HG02623 (cell line): Measurements from ENCODE around the gene SPAG16.

ENCODE experiments used
- ATAC-seq: cut with Tn5 transposase; IDR thresholded peaks from one replicate; pipeline ENCODE4 v1.9.1; 2021; ENCODE audit warnings: moderate library complexity; ENCODE audit not compliant: unreplicated experiment

Gene SPAG16

DNA sequence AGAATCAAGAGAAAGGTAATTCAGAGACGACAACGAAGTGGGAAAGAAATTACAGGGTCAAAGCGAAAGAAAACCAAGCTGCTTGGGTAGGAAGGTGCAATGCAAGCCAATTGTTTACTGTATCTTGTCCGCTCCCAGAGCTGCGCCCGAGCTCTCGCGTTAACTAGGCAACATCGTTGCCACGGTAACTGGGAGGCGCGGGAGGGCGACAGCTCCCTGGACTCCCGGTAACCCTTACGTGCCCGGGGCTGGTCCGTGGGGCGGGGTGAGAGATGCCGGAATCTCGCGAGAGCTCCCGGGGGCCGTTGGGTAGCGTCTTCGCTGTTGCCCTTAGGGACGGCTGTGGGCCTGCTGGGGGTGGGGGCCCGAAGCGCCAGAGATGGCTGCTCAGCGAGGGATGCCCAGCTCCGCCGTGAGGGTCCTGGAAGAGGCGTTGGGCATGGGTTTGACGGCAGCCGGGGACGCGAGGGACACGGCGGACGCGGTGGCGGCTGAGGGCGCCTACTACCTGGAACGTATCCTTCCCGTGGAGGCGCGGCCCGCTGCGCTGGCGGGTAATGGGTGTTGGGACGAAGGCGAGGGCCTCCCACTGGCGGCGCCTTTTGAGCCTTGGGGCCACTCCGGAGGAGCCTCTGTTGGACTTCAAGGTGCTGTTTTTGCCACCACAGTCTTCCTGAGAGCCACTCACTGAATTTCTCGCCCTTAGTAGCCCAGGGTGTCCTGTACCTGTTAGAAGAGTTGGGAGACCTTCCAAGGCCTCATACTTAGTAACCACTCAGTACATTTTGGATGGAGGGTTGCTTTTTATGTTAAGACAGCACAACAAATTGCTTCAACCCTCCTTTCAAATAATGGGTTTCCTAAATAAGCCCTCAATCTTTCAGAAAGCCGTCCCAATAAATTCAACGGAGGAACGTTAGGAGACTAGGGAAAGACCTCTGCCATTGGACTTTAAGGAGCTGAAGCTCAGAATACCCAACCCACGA lies at the start of gene SPAG16:
Gene SPAG16, plus strand, starts transcription at position 360 of the 986 bp plus-strand sequence.
- peak; percentile 99 for ATAC-seq

GRCh38 chr2:213234641-213235040 lies 49.6 kb upstream of the SPAG16 start:
- ATAC-seq: no peak

DNA sequence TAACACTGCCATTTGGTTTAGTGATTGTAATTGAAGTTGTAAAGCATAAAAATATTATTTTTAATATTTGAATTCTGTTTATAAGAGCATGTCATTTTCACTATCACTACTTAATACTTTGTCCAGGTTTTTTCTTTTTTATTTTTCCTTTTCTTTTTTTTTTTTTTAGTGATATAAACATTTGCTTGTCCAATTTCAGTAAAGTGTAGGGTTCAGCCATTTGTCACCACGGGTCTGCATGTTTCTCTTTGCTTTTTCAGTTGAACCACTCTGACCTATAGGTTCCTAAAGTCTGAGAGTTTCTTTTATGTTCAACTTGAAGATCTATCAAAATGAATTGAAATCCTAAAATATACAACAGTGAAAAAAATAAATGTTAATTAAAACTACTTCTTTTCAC lies 48.5 kb upstream of the SPAG16 start:
- ATAC-seq: no peak

GRCh38 chr2:213237251-213237650 lies 47.0 kb upstream of the SPAG16 start:
- no peak for ATAC-seq

DNA sequence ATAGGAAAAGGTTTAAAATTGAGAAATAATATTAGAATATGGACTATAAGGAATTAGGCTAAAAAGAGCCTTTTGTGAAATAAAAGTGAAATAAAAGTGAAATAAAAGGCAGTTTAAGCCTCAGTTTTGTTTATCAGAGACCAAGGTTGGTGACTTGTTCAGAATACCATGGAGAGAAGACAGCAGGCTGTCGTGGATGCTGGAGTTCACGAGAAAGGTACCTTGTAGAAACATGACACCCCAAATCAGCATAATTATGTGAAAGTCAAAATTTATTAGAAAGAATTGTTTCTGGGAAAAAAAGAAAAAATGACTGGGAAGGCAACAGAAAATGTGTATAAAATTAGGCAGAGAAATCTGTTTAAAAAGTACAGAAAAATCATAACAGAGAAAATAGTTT lies 46.5 kb upstream of the SPAG16 start:
- no peak for ATAC-seq

DNA sequence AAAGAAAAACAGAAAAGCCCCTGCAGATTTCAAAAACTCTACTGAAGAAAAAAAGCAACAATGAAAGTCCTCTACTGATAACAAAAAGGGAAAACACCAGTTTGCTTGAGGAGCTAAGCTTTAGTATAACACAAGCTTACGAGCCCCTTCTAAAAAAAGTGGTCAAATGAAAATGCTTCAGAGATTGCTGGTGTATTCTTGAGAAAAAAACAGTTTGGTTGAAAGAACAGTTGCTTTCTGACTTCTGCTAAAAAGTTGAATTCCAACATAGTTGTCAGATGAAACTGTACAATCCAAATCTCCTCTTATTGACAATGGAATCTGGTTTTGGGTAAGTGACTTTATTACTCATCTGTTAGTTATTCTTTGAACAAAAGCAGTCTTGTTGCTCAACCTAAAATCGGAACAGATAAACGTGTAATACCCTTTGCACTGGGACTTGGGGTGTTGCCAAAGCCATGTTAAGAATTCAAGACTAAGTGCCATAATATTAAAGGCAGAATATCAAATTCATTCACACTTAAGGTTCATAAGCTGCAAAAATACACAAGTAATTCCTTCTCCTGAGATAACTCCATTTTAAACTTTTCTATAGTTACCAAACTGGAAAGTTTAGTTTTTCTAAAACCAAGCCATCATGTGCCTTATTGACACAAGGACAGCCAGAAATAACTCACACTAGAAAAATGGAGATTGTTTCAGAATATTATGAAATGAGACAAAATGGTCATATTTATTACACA lies 45.3 kb upstream of the SPAG16 start:
- peak; percentile 33 for ATAC-seq

- ATAC-seq: no peak
Measured at GRCh38 chr2:213241817-213242216, 42.4 kb upstream of the SPAG16 start.

- ATAC-seq: no peak
Measured at GRCh38 chr2:213242653-213243052, 41.6 kb upstream of the SPAG16 start.

DNA sequence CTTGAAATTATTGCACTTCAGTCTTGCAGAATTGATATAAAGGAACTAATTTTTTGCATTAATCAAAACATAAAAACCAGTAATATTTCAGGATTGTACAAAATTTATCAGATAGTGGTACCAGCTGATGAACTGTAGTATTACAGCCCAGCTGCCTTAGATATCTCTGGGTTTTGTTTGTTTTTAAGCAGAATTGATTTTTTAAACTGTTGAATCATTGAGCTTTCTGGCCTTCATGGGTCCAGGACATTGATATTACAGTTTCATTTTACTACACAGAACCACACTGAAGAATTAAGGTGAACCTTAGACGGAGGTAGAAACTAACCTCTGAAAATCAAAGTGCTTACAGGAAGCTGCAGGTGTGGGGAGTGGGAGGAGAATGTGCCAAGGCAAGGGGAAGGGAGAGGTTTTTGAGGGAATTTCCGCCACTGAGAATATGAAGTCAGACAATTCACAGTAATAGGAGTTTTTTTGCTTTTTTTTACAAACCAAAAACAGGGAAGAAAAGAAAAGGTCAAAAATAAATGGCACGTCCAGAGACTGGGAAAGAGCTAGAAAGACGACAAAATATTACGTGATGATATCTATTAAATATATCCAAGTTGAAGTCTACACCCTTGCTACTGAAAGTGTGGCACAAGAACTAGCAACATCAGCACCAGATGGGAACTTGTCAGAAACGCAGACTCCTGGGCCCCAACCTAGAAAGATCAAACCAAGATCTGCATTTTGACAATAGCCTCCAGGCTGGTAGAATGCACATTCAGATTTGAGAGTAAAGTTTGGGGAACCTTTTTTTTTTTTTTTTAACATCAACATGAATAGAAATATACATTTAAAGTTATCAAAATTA lies 40.8 kb upstream of the SPAG16 start:
- peak; percentile 42 for ATAC-seq

- ATAC-seq: no peak
Measured at GRCh38 chr2:213246497-213247281, 37.6 kb upstream of the SPAG16 start.

DNA sequence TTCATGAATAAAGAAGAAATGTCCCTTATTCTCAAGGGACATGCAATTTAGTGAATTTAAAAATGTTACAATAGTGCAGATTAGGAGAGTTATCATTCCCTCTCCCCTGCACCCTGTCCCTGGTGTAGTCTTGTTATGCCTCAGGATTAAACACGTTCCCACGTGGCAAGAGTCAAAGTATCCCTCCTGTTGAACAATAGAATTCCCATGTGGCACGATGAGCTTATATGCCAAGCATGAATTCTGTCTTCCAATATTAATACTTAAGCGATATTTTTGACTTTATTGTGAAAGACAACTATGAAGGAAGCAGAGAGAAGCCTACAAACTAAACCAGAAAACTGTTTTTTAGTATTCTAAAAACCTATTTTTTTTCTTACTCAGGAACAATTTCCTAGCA lies 36.7 kb upstream of the SPAG16 start:
- ATAC-seq: no peak

GRCh38 chr2:213248637-213249036 lies 35.6 kb upstream of the SPAG16 start:
- ATAC-seq: no peak

DNA sequence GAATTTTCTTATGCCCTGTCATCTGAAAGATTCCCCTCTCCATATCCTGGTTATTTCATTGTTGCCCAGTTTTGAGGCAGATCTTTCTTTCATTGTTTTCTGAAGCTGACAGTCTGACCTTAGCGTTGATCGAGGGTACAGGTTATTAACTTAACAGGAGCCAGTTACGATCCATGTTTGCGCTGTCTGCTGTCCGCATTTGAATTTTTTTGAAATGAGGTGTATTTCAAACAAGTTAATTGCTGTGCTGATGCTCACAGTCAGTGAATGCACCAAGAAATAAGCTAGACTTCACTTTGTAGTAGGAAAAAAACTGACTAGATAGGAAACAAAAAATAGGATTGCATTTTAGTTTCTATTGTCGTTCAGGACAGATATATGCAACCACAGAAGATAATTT lies 34.8 kb upstream of the SPAG16 start:
- ATAC-seq: no peak

- ATAC-seq: peak; percentile 73
Measured at GRCh38 chr2:213251618-213252017, 32.6 kb upstream of the SPAG16 start.

DNA sequence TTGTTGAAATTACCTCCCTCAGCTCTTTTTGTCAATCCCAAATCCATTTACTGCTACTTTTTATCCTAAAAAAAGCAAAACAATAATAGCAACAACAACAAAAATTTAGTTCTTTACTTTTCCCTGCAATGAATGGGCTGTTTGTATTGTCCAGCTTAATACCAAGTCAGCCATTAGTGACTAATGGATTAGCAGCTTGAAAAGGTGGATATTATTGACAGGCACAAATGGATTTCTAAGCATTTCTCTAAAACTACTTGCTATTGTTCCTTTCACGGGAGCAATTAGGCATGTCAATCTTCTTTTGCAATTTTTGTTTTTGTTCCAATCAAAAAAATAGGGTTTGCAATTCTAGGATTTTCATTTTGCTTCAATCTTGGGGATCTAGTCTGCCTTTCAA lies 32.1 kb upstream of the SPAG16 start:
- no peak for ATAC-seq

- no peak for ATAC-seq
Measured at GRCh38 chr2:213253162-213253561, 31.1 kb upstream of the SPAG16 start.

DNA sequence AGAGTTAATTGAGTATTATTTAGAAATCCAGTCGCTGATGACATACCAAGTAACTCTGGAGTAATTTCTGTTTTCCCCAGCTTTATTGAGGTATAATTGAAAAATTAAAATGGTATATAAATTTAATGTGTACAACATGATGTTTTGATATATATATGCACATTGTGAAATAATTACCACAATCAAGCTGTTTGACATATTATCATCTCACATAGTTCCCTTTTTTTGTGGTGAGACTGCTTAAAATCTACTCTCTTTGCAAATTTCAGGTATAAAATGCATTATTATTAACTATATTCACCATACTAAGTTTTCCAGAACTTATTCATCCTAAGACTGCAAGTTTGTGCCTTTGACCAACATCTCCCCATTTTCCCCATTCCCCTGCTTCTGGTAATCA lies 25.0 kb upstream of the SPAG16 start:
- no peak for ATAC-seq

DNA sequence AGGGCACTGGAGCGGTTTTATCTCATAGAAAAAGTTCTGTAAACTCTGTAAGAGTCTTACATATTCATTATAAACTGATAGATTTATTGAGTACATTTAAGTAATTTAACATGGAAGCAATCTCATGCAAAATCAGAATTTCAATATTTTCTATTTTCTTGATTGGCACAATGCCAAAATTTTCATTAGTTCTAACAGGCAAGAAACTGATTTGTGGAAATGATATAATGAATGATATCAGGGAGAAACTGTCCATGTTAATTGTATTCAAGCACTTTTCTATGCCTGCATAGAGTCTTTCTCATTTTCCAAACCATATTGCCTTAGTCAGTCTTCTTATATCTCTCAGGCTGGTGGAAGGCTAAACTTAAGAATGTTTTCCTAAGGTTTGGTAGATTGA lies 23.0 kb upstream of the SPAG16 start:
- ATAC-seq: no peak

GRCh38 chr2:213261715-213262114 lies 22.5 kb upstream of the SPAG16 start:
- no peak for ATAC-seq

DNA sequence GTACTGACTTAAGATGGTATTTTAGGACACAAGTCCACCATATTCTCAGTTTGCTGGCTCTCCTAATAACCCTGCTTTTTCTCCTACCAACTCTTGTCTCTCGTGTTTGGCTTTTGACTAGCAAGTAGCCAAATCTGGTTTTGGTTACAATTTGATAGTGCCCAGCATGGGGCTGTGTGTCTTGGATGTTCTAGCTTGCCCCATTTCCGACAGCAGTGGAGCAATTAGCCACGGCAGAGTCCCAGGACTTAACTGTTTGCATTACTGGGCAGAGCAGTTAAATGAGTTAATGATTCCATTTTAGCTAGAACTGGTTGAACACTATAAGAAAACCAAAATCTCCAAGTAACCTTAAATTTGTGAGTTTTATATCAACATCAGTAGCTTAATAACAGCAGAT lies 18.6 kb upstream of the SPAG16 start:
- ATAC-seq: no peak
